H1 (cell line): Measurements from ENCODE around the gene CFH. TPM values are rescaled to one million over a fixed set of nuclear protein-coding genes. Genes with fewer than 3 reads are reported as not detected.

Source experiments
- CTCF ChIA-PET: fragments of 300-600 bp; sonication (Branson Sonifier 250); formaldehyde crosslinking; loops from one replicate; lab custom pipeline; 2021; ENCODE audit not compliant: partially characterized antibody; lab: Charles Lee
- POLR2A ChIA-PET: fragments of 300-600 bp; sonication (Branson Sonifier 250); formaldehyde crosslinking; loops from one replicate; lab custom pipeline; 2021; ENCODE audit warnings: inconsistent platforms; ENCODE audit not compliant: partially characterized antibody; lab: Charles Lee
- DNase-seq, 2 experiments: peaks; one replicate each; pipeline versions ENCODE4 v3.0.0 to v3.0.0-alpha.2; 2010 to 2022; ENCODE audit warnings: low spot score in 2 of 2, low read depth in 1 of 2, mixed read lengths in 1 of 2
- FAIRE-seq: peaks from 2 replicates; lab custom pipeline; 2011; peaks lifted over from hg19 to GRCh38; lab: Jason Lieb, UNC
- H2AFZ ChIP-seq: 2 replicates; pipeline ENCODE4 v1.8.1; 2012; ENCODE audit warnings: low read length, inconsistent platforms
- H2AK5ac ChIP-seq: 2 replicates; pipeline ENCODE4 v1.6.1; 2013; ENCODE audit warnings: low read depth, low read length
- H2BK120ac ChIP-seq: replicated peaks from 2 replicates; pipeline ENCODE3; 2013; ENCODE audit warnings: low read depth, low read length, inconsistent platforms
- H2BK12ac ChIP-seq: 2 replicates; pipeline ENCODE4 v1.6.1; 2013; ENCODE audit warnings: low read depth, low read length
- H2BK15ac ChIP-seq: 2 replicates; pipeline ENCODE4 v1.6.1; 2013; ENCODE audit warnings: low read length
- H2BK20ac ChIP-seq: 2 replicates; pipeline ENCODE4 v1.6.1; 2013; ENCODE audit warnings: low read length
- H2BK5ac ChIP-seq: 2 replicates; pipeline ENCODE4 v1.6.1; 2013; ENCODE audit warnings: low read depth, low read length
- H3K14ac ChIP-seq: 2 replicates; pipeline ENCODE4 v1.6.1; 2013; ENCODE audit warnings: inconsistent platforms; ENCODE audit not compliant: insufficient read length
- H3K18ac ChIP-seq: 2 replicates; pipeline ENCODE4 v1.6.1; 2013; ENCODE audit warnings: low read length; ENCODE audit errors: extremely low read depth
- H3K23ac ChIP-seq: 2 replicates; pipeline ENCODE4 v1.6.1; 2013; ENCODE audit warnings: inconsistent platforms; ENCODE audit not compliant: insufficient read length
- H3K23me2 ChIP-seq: 2 replicates; pipeline ENCODE4 v1.6.1; 2013; ENCODE audit warnings: low read depth, low read length
- H3K27ac ChIP-seq: 2 replicates; pipeline ENCODE4 v1.6.1; 2011; ENCODE audit warnings: low read depth, low read length, inconsistent platforms
- H3K27me3 ChIP-seq, 4 experiments: replicated peaks in 1 of 4; 1 replicate in 1 of 4; 2 replicates in 3 of 4; pipeline versions ENCODE4 v1.6.1 to v1.8.1; 2011 to 2013; ENCODE audit warnings: low read length in 3 of 4, mild to moderate bottlenecking in 3 of 4, inconsistent platforms in 2 of 4, mixed read lengths in 2 of 4, moderate library complexity in 1 of 4; ENCODE audit not compliant: control insufficient read depth in 3 of 4, insufficient read depth in 3 of 4; ENCODE audit errors: extremely low read depth in 1 of 4
- H3K36me3 ChIP-seq, 4 experiments: 2 replicates each; pipeline versions ENCODE4 v1.6.1 to v1.8.1; 2011 to 2013; ENCODE audit warnings: mild to moderate bottlenecking in 4 of 4, low read length in 3 of 4, moderate library complexity in 2 of 4, control low read depth in 1 of 4, inconsistent platforms in 1 of 4; ENCODE audit not compliant: insufficient read depth in 4 of 4, control insufficient read depth in 2 of 4
- H3K4ac ChIP-seq: replicated peaks from 2 replicates; pipeline ENCODE3; 2013; ENCODE audit warnings: low read length, low read depth, mixed read lengths, inconsistent platforms; ENCODE audit not compliant: insufficient read length
- H3K4me1 ChIP-seq, 4 experiments: replicated peaks in 1 of 4; 1 replicate in 1 of 4; 2 replicates in 3 of 4; pipeline versions ENCODE4 v1.6.1 to v1.8.1; 2011 to 2013; ENCODE audit warnings: low read length in 3 of 4, inconsistent platforms in 2 of 4, mixed read lengths in 1 of 4; ENCODE audit not compliant: insufficient read depth in 4 of 4, control insufficient read depth in 3 of 4
- H3K4me2 ChIP-seq, 2 experiments: 2 replicates each; pipeline versions ENCODE4 v1.6.1 to v1.8.1; 2011 to 2013; ENCODE audit warnings: low read depth in 2 of 2, low read length in 2 of 2, control low read depth in 1 of 2, inconsistent platforms in 1 of 2, mild to moderate bottlenecking in 1 of 2; ENCODE audit not compliant: insufficient read depth in 1 of 2
- H3K4me3 ChIP-seq, 4 experiments: fragments of 200-600, 300-600 bp in 1 of 4; sonication (generic), shearing (Covaris generic), sonication (Bioruptor Twin) in 1 of 4; 2 replicates each; pipeline versions ENCODE4 v1.5.1 to v1.8.1; 2011 to 2016; ENCODE audit warnings: low read length in 4 of 4, low read depth in 3 of 4, control low read depth in 2 of 4, inconsistent platforms in 2 of 4, mild to moderate bottlenecking in 2 of 4, mixed read lengths in 1 of 4, moderate library complexity in 1 of 4; ENCODE audit not compliant: insufficient read depth in 2 of 4; ENCODE audit errors: extremely low read depth in 1 of 4
- H3K56ac ChIP-seq: replicated peaks from 2 replicates; pipeline ENCODE3; 2013; ENCODE audit warnings: low read depth, mild to moderate bottlenecking, mixed read lengths, low read length, inconsistent platforms; ENCODE audit not compliant: insufficient read length
- H3K79me1 ChIP-seq: 2 replicates; pipeline ENCODE4 v1.6.1; 2013; ENCODE audit warnings: low read depth, low read length, control low read depth
- H3K79me2 ChIP-seq, 2 experiments: 2 replicates each; pipeline versions ENCODE4 v1.6.1 to v1.8.1; 2012 to 2013; ENCODE audit warnings: low read length in 2 of 2, mild to moderate bottlenecking in 2 of 2, inconsistent platforms in 1 of 2; ENCODE audit not compliant: insufficient read depth in 2 of 2, control insufficient read depth in 1 of 2
- H3K9ac ChIP-seq, 4 experiments: replicated peaks in 1 of 4; 1 replicate in 1 of 4; 2 replicates in 3 of 4; pipeline versions ENCODE4 v1.6.1 to v1.8.1; 2011 to 2013; ENCODE audit warnings: low read depth in 3 of 4, low read length in 3 of 4, control low read depth in 2 of 4, mild to moderate bottlenecking in 2 of 4, moderate library complexity in 2 of 4, inconsistent platforms in 1 of 4; ENCODE audit errors: extremely low read depth in 1 of 4
- H3K9me3 ChIP-seq, 2 experiments: 2 replicates each; pipeline versions ENCODE4 v1.6.1 to v1.8.1; 2012 to 2013; ENCODE audit warnings: mild to moderate bottlenecking in 2 of 2, moderate library complexity in 2 of 2, control low read depth in 1 of 2, inconsistent platforms in 1 of 2, low read depth in 1 of 2, low read length in 1 of 2, mixed read lengths in 1 of 2; ENCODE audit not compliant: insufficient read depth in 2 of 2
- H4K20me1 ChIP-seq, 2 experiments: replicated peaks in 1 of 2; 2 replicates each; pipeline versions ENCODE3 to v1.8.1; 2011 to 2013; ENCODE audit warnings: inconsistent platforms in 2 of 2, low read length in 2 of 2, mild to moderate bottlenecking in 1 of 2; ENCODE audit not compliant: insufficient read depth in 2 of 2, control insufficient read depth in 1 of 2
- H4K5ac ChIP-seq: 2 replicates; pipeline ENCODE4 v1.6.1; 2013; ENCODE audit warnings: low read length, low read depth, mixed read lengths, inconsistent platforms; ENCODE audit not compliant: insufficient read length
- H4K8ac ChIP-seq: 2 replicates; pipeline ENCODE4 v1.8.0; 2013; ENCODE audit warnings: mild to moderate bottlenecking, moderate library complexity, low read length, inconsistent platforms; ENCODE audit not compliant: insufficient read depth; ENCODE audit errors: extremely low read depth
- H4K91ac ChIP-seq: replicated peaks from 2 replicates; pipeline ENCODE3; 2013; ENCODE audit warnings: low read length, mixed read lengths, inconsistent platforms; ENCODE audit not compliant: insufficient read length
- ASH2L ChIP-seq: fragments of 200-600, 300-600 bp; sonication (generic); IDR thresholded peaks from one replicate; pipeline ENCODE4 v1.7.1; 2017; ENCODE audit warnings: low read length
- CHD1 ChIP-seq: IDR thresholded peaks from 2 replicates; pipeline ENCODE4 v1.6.1; 2012; ENCODE audit warnings: low read depth, low read length, improper control_type of control experiment
- CREB1 ChIP-seq: IDR thresholded peaks from 2 replicates; pipeline ENCODE4 v1.6.1; 2012; ENCODE audit warnings: inconsistent platforms
- CTBP2 ChIP-seq: IDR thresholded peaks from 2 replicates; pipeline ENCODE4 v1.7.0; 2011; ENCODE audit warnings: borderline replicate concordance, mild to moderate bottlenecking, moderate library complexity, mixed read lengths, low read length; ENCODE audit not compliant: insufficient read depth, insufficient read length
- EP300 ChIP-seq, 2 experiments: IDR thresholded peaks; 1 replicate in 1 of 2; 2 replicates in 1 of 2; pipeline ENCODE4 v1.6.1; 2011 to 2012; ENCODE audit warnings: low read depth in 2 of 2, low read length in 2 of 2, mild to moderate bottlenecking in 2 of 2, borderline replicate concordance in 1 of 2, inconsistent platforms in 1 of 2, moderate library complexity in 1 of 2
- GABPA ChIP-seq: IDR thresholded peaks from 2 replicates; pipeline ENCODE4 v1.6.1; 2011; ENCODE audit warnings: mild to moderate bottlenecking, low read length, moderate library complexity, borderline replicate concordance; ENCODE audit not compliant: insufficient read depth
- HDAC2 ChIP-seq, 2 experiments: fragments of 300-600 bp in 1 of 2; sonication (generic) in 1 of 2; IDR thresholded peaks; 2 replicates each; pipeline ENCODE4 v1.6.1; 2011 to 2012; ENCODE audit warnings: low read depth in 2 of 2, low read length in 2 of 2, mild to moderate bottlenecking in 2 of 2, moderate library complexity in 2 of 2, borderline replicate concordance in 1 of 2, inconsistent platforms in 1 of 2
- NRF1 ChIP-seq: IDR thresholded peaks from 2 replicates; pipeline ENCODE4 v1.6.1; 2011; ENCODE audit warnings: mild to moderate bottlenecking, low read depth, low read length, improper control_type of control experiment
- POLR2AphosphoS5 ChIP-seq: IDR thresholded peaks from 2 replicates; pipeline ENCODE4 v1.6.1; 2011; ENCODE audit warnings: low read depth, low read length
- SP1 ChIP-seq: IDR thresholded peaks from 2 replicates; pipeline ENCODE4 v1.6.1; 2011; ENCODE audit warnings: low read depth, low read length
- TAF7 ChIP-seq: optimal IDR thresholded peaks from 2 replicates; pipeline ENCODE3; 2011; ENCODE audit warnings: low read depth, mild to moderate bottlenecking, inconsistent platforms, low read length, moderate library complexity, borderline replicate concordance
- TBP ChIP-seq: IDR thresholded peaks from 2 replicates; pipeline ENCODE4 v1.6.1; 2011; ENCODE audit warnings: low read depth, low read length, improper control_type of control experiment
- TEAD4 ChIP-seq: IDR thresholded peaks from 2 replicates; pipeline ENCODE4 v1.6.1; 2012; ENCODE audit warnings: low read depth, low read length, inconsistent platforms, mixed read lengths
- ZNF274 ChIP-seq: IDR thresholded peaks from 2 replicates; pipeline ENCODE4 v1.7.0; 2012; ENCODE audit warnings: low read length, borderline replicate concordance; ENCODE audit errors: extremely low read depth
- polyA plus RNA-seq, 7 experiments: library from polyadenylated mRNA; depleted of rRNA in 3 of 7; stranded (reverse) in 5 of 7; unstranded in 2 of 7; fragments of >200 nt in 5 of 7; fragments of 200-250 nt in 2 of 7; gene quantifications; 1 replicate in 5 of 7; 2 replicates in 1 of 7; 4 replicates in 1 of 7; pipeline versions ENCODE4 v1.2.1 to v1.2.3, GENCODE V29; 2011 to 2013; ENCODE audit warnings: missing spikeins in 2 of 7, mixed read lengths in 2 of 7
- total RNA-seq: library from RNA; stranded (reverse); fragmentation: NEBNext Ultra II Directional; extraction: Animal tissue kit (Norgen Biotek cat#: 25700); gene quantifications from 2 replicates; pipeline ENCODE4 v1.2.1, GENCODE V29; 2021
- TF ChIP-seq, protein P1 (sequence below): IDR thresholded peaks from 2 replicates; pipeline ENCODE4 v1.6.1; 2011; ENCODE audit warnings: low read length, improper control_type of control experiment

CFH gene
- total and polyA plus RNA-seq, 2 of the 8 experiments (the other 6 are each of a cell fraction or from before 2014, with no cell fraction given) = not detected

DNA sequence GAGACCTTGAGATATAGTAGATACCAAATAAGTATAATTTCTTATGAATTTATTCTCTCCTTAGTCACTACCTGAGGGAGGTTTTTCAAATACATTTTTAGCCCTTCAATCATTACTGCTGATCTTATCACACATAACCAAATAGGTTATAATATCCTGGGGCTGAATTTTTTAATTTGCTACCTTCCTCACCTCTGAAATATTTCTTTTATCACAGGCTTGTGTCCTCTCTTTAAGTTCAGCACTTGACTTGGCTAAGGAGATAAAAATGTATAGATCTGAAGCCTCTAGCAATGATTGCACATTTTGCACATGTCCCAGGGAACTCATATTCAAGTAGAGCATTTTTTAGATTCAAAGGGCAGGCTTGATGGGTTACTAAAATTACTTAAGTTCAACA is 23.1 kb downstream of the CFH start:
- CTCF ChIA-PET = no interaction called here
- POLR2A ChIA-PET = no interaction called here
- Histone ChIP-seq H3K23ac (no peak overlapping the region), H3K4me3 (no peak overlapping the region), H3K9me3 (no peaks in the 10 kb centered on the region), H4K20me1 (no peaks in the 10 kb centered on the region), H3K9ac (no peak overlapping the region), H3K79me1 (no peaks in the 10 kb centered on the region), H3K4ac (no peak overlapping the region), H3K4me2 (no peak overlapping the region), H2BK15ac (no peak overlapping the region), H3K27me3 (peaks cover 0 to 1% (median 0%) of the 10 kb centered on the region in 4 experiments; a peak in 1 of 7 replicates), H3K23me2 (no peaks in the 10 kb centered on the region), H2BK20ac (no peak overlapping the region), H4K5ac (no peak overlapping the region), H4K91ac (no peak overlapping the region), H2BK120ac (no peak overlapping the region), H3K14ac (no peak overlapping the region), H3K4me1 (no peaks in the 10 kb centered on the region), H4K8ac (no peak overlapping the region), H2BK5ac (no peak overlapping the region), H3K18ac (no peak overlapping the region), H2BK12ac (no peak overlapping the region), H3K56ac (no peak overlapping the region), H2AK5ac (no peak overlapping the region), H2AFZ (no peak overlapping the region), H3K79me2 (no peaks in the 10 kb centered on the region), H3K36me3 (no peaks in the 10 kb centered on the region), H3K27ac (no peak overlapping the region)
- FAIRE-seq (no peak), DNase-seq (no peak)
- TF ChIP-seq HDAC2 (IDR thresholded peaks at IDR 0.05; ENCODE audit: borderline replicate concordance in 1 of 2, low read depth in 2 of 2, low read length in 2 of 2) (no peak), TEAD4 (no peak), GABPA (no peak), NRF1 (no peak), CREB1 (no peak), ZNF274 (no peak), SP1 (no peak), POLR2AphosphoS5 (no peak), CTBP2 (no peak), CHD1 (no peak), TAF7 (no peak), ASH2L (no peak), TBP (no peak), EP300 (IDR thresholded peaks at IDR 0.05; ENCODE audit: borderline replicate concordance in 1 of 2, low read depth in 2 of 2, low read length in 2 of 2) (no peak)
- TF ChIP-seq, protein P1, sequence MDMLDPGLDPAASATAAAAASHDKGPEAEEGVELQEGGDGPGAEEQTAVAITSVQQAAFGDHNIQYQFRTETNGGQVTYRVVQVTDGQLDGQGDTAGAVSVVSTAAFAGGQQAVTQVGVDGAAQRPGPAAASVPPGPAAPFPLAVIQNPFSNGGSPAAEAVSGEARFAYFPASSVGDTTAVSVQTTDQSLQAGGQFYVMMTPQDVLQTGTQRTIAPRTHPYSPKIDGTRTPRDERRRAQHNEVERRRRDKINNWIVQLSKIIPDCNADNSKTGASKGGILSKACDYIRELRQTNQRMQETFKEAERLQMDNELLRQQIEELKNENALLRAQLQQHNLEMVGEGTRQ = no peak
